AG08395 (cell line): ENCODE data around the gene C15orf39.

Experiments
- DNase-seq: peaks from one replicate; pipeline ENCODE4 v3.0.0; 2012; ENCODE audit warnings: mixed read lengths, low spot score

C15orf39 gene

DNA sequence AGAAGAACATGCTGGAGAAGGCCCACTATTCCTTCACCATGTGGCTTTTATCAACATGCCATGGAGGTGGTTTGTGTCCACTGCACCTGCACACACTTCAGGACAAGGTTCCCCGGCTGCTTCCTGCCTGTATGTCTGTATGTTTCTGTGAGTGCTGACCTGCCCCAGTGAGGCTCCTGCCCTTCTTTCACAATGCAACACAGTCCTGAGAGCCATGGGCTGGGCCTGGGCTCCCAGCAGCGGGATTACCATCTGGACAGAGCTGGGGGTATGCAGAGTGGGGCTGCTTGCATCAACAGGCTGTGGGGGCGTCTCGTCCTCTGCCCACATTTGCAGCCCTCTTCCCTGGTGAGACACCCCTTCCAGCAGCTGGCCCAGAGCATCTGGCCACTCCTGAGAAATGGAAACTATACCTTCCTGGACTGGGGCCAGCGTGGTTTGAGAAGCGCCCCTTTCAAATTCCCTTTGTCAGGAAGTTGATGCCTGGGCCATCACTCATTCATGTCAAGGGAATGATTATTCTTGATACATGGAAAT, 29.3 kb upstream of the C15orf39 start:
- no peak for DNase-seq

DNA sequence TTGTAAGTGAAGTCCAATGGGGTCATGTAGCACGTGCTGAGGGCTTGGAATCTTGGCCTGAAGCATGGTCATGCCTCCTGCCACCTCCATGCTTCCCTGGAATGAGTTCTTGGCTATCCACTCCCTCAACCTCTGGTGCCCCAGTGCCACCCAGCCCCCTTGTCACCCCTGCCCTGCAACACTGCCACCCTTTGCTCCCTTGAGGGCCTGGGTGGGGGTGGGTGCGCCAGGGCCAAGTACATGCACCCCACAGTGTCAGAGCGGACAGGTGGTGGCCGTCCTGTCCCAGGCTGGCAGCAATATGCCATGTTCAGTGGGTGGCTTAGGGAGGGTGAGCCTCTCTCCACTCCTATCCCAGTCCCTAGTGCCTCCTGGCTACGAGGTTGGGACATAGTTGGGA, 27.6 kb upstream of the C15orf39 start:
- DNase-seq = no peak

GRCh38 chr15:75174729-75175128, 27.0 kb upstream of the C15orf39 start:
- DNase-seq = no peak

DNA sequence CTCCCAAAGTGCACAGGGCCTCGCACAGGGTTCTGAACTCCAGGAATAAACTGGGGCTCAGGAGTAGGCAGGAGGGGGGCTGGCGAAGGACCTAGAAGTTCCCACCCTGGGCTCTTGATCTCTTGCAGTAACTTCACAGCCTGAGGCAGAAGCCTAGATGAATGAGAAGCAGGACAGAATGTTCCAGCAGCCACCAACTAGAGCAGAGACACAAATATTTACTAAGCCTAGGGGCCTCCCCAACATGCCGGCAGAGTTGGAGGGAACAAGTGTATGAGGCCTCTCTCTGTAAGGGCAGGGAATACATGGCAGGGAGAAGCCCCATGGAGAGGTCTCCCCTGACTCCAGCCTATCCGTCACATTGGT, 25.3 kb upstream of the C15orf39 start:
- DNase-seq = no peak

- DNase-seq = no peak
Observed at GRCh38 chr15:75177360-75178071, 24.2 kb upstream of the C15orf39 start.

GRCh38 chr15:75178171-75178937, 23.3 kb upstream of the C15orf39 start:
- no peak for DNase-seq

DNA sequence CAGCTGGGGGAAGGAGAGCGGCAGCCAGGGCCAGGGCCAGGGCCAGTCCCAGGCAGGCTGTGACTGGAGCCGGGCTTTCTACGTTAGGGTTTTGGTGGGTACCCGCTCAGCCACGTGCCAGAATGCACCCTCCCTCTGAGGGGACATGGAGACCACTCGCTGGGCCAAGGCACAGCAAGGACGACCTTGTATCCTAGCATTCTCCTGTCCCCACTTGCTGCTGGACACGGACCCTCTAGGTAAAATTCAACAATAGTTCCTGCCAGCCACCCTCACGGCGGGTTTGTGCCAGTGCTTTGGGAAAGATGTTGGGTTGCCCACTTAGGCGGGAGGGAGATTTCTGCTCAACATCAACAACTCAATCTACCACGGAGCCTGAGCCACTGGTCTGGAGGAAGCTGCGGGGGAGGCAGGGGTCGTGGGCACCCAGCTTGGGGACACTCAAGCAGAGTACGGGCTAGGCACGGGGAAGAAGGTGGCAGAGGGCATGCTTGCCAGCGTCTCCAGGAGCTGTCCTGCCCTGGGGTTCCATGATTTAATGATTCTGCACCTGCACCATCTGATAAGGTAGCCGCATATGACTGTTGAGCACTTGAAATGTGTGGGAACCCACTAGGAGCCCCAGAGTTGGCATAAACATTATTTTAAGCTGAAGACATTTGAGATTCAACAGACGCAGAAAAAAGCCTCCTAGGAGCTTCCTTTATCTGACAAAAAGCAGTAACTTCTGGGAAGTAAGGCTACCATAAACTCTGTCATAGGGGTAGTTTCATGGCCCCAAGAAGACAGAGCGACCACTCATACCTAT, 22.5 kb upstream of the C15orf39 start:
- no peak for DNase-seq

GRCh38 chr15:75179746-75180140, 21.9 kb upstream of the C15orf39 start:
- DNase-seq = no peak

DNA sequence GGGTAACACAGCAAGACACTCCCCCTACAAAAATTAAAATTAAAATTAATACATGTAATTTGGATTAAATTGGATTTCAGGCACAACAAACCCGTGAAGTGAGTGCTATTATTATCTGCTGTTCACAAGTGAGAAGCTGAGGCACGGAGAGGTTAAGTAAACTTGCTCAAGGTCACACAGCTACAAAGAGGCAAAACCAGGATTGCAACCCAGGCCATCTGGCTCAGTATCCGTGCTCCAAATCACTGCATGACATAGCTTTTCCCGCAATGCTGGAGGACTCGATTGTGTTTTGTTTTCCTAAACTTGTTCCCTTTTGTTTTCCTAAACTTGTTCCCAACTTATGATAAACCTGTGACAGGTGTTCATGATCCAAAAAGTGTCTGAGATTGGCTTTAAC, 19.9 kb upstream of the C15orf39 start:
- no peak for DNase-seq

- DNase-seq = no peak
Observed at GRCh38 chr15:75182187-75183131, 19.2 kb upstream of the C15orf39 start.

GRCh38 chr15:75185271-75186029, 16.2 kb upstream of the C15orf39 start:
- no peak for DNase-seq

- no peak for DNase-seq
Observed at GRCh38 chr15:75186044-75186443, 15.6 kb upstream of the C15orf39 start.

DNA sequence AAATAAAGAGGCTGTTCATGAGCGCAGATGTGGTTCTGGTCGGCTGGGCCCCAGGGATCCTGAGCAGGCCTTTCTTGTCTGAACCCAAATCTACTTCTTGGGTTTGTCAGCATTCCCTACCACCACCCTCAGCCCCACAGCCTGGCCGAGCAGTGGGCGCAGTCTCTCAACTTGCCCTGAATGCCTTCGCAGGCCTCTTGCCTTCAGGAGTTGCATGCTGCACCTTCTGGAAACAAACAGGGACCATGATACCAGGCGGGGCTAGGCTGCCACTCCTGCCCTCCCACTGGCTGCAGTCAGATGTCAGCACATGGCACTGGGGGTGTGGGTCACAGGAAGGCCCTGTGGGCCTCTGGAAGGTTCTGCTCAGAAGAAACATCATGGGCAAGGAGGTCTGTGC, 13.2 kb upstream of the C15orf39 start:
- DNase-seq = no peak

DNA sequence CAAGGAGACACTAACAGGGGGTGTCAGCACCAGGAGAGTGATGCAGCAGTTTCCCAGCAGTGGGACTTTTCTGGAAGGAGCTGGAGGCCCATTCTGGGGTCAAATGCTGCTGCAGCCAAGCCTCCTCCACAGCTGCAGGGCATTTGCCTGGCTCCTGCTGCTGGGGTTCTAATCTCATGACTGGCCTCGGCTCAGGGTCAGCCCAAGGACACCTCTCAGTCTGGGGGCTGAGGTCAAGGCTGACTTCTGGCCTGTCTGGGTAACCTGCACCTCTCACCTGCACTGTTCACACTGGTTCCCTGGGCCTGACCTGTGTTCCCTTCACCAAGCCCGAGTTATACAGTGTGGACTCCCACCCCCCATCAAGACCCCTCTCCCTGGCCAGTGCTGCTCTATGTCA, 10.4 kb upstream of the C15orf39 start:
- no peak for DNase-seq

DNA sequence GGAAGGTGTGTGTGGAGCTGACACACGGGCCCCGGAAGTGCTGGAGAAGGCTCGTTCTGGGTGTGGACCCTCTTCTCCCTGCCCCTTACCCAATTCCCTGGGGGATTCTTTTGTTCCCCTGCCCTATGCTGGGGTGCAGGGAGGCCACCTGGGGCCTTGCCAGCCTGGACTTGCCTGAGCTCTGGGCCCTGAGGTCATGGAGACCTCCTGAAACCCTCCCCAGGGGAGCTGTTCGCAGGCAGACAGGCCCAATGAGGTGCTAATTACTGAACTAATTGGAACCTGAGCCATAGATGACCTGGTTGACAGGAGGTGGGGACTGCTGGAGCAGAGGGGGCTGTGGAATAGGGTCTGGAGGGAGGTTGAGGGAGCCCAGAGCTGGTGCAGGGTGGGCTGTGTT, 9.4 kb upstream of the C15orf39 start:
- no peak for DNase-seq

DNA sequence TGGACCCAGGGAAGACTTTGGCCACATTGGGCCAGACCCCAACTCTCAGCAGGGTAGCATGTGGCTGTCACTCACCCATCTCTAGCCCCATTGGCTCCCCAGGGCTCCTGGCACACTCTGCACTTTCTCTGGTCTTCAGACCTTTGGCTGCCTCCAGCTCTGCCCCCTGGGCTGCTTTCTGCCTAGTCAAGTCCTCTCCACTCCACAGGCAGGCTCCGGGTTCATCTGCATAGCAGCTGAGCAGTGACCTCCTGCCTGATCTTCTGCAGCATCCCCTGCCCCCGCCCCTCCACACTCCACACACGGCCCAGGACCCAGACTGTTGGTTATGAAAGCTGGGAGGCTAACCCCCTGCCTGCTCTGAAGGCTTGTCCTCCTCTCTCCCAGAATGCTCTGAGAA, 8.4 kb upstream of the C15orf39 start:
- no peak for DNase-seq

DNA sequence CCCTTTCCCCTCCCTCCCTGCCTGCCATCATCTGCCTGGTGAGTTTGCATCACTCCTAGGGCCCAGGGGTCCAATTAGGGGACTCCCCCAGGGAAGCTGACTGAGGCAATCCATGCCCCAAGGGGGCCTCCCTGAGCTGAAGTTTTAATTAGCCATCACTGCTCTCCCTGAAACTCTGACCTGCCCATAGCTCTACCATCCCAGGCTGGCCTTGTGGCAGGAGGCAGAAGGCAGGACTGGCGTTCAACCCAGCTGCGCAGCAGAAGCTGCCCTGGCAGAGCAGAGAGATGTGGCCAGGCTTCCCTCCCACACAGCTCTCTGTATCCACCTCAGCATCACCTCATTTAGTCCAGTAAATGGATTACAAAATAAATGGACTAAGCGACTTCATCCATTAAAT, 7.7 kb upstream of the C15orf39 start:
- no peak for DNase-seq

- DNase-seq = no peak
Observed at GRCh38 chr15:75194397-75194796, 7.3 kb upstream of the C15orf39 start.

DNA sequence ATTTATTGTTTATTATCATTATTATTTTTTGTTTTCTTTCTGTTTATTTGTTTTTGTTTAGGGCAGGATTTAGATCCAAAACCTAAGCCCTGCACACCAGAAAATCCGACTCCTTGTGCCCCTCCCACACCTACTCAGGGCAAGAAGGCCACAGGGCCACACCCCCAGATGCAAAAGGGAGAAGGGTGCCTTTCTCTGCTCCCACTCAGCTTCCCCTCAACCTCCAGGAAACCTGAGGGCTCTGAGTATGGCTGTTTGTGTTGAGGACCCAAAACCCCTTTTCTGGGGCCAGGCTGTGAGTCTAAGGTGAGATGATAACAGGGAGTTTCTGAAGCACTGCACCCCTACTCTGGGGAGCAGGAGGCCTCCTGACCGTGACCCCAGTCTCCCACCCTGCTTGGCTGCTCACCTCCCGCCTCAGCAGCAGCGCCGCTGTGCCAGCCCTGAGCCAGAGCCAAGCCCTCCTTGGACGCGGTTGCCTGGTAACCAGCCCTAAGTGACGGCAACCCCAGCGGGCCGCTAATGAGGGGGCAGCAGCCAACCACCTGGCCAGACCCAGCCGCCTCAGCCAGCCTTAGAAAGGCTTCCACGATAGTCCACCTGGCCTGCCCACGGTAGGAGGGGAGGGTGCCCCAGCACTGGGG, 6.4 kb upstream of the C15orf39 start:
- DNase-seq = no peak

- no peak for DNase-seq
Observed at GRCh38 chr15:75195766-75196241, 5.9 kb upstream of the C15orf39 start.
